HL-60 (cell line): Measurements from ENCODE around the gene LPXN.

Source experiments
- DNase-seq, 2 experiments: peaks; one replicate each; pipeline ENCODE4 v3.0.0-alpha.2; 2010 to 2020; ENCODE audit warnings: low read depth in 1 of 2, low spot score in 1 of 2
- H3K27ac ChIP-seq: fragments of 250-450 bp; sonication (Bioruptor Pico); replicated peaks from 2 replicates; pipeline ENCODE4 v1.5.1; 2020; ENCODE audit warnings: mild to moderate bottlenecking, moderate library complexity
- H3K27me3 ChIP-seq: fragments of 250-450 bp; sonication (Bioruptor Pico); 2 replicates; pipeline ENCODE4 v1.5.1; 2021; ENCODE audit warnings: mild to moderate bottlenecking, moderate library complexity; ENCODE audit not compliant: insufficient read depth, poor library complexity, severe bottlenecking
- H3K4me3 ChIP-seq: replicated peaks from 2 replicates; pipeline ENCODE4 v1.5.1; 2011; ENCODE audit warnings: mild to moderate bottlenecking, control low read depth, low read length; ENCODE audit not compliant: insufficient read depth
- CTCF ChIP-seq: IDR thresholded peaks from one replicate; pipeline ENCODE4 v1.5.1; 2011; ENCODE audit warnings: low read length, control low read depth, inconsistent platforms; ENCODE audit not compliant: insufficient read depth
- GABPA ChIP-seq: IDR thresholded peaks from 2 replicates; pipeline ENCODE4 v1.6.1; 2012; ENCODE audit warnings: low read depth
- POLR2AphosphoS5 ChIP-seq: IDR thresholded peaks from 2 replicates; pipeline ENCODE4 v1.6.1; 2012; ENCODE audit warnings: low read depth
- REST ChIP-seq: IDR thresholded peaks from 2 replicates; pipeline ENCODE4 v1.6.1; 2012; ENCODE audit warnings: low read depth; ENCODE audit not compliant: insufficient replicate concordance
- SPI1 ChIP-seq: IDR thresholded peaks from 2 replicates; pipeline ENCODE4 v1.6.1; 2012; ENCODE audit warnings: low read depth, mild to moderate bottlenecking, borderline replicate concordance

Gene LPXN

DNA sequence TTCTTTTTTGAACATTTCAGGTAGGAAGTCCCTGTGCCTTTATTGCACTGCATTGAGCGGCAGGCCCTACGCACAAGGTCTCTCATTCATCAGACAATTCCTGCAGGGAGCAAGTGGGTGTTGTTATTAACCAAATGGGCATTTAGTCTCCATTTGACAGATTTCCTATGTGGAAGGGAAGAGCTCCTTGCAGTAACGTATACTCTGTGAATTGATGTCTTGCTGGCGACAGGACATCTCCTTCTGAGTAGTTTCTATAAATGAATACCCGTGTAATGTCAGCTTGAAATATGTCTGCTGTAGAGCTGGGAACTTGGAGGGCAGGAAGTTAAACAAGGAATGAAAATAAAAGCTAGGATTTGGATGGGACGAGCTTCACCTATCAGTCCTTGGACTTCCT lies 71.4 kb downstream of the LPXN start:
- no peak for DNase-seq
- Histone ChIP-seq H3K27ac (no peak overlapping the region), H3K27me3 (no peaks in the 10 kb centered on the region), H3K4me3 (no peak overlapping the region)
- TF ChIP-seq REST (no peak), CTCF (no peak), SPI1 (no peak), POLR2AphosphoS5 (no peak), GABPA (no peak)

GRCh38 chr11:58503361-58503856 lies 72.2 kb downstream of the LPXN start:
- no peak overlapping the region for H3K4me3 ChIP-seq
- H3K27ac ChIP-seq: no peak overlapping the region
- H3K27me3 ChIP-seq: no peaks in the 10 kb centered on the region
- TF ChIP-seq CTCF: no peak
- no peak for TF ChIP-seq REST
- TF ChIP-seq POLR2AphosphoS5: no peak
- no peak for TF ChIP-seq SPI1
- TF ChIP-seq GABPA: no peak
- DNase-seq: no peak

DNA sequence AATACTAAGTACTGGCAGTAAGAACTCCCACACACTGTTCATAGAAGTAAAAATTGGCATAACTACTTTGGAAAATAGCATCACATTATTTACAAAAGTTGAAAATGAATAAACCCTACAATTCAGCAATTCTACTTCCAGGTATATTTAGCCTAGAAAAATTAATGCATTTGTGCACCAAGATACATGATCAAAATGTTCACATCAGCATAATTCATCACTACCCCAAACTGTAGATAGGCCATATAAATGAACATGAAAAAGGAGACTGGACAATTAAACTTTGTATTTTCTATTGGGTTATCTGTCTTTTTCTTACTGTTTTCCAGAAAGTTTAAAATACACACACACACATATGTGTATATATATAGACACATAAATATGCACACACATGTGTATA lies 73.7 kb downstream of the LPXN start:
- no peak overlapping the region for H3K27ac ChIP-seq
- DNase-seq: no peak
- TF ChIP-seq POLR2AphosphoS5: no peak
- H3K4me3 ChIP-seq: no peak overlapping the region
- no peaks in the 10 kb centered on the region for H3K27me3 ChIP-seq

DNA sequence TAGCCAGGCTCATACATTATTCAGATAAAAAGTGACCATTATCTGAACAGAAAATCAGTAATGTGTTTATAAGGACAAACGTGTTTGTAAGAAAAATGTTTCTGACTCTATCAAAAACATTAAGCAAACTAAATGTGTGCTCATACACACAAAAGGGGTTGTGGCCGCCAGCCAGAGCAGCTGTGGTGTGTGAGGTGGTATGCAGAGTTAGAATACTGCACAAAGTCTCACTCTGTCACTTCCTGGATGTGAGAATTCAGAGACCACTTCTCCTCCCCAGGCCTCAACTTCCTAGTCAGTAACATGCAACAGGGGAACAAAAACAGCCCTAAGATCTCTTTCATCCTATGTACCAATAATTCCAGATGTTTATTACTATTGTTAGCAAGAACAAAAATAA lies 77.2 kb downstream of the LPXN start:
- DNase-seq: peak in 1 of 2 experiments; percentile 58
- no peak overlapping the region for H3K4me3 ChIP-seq
- H3K27ac ChIP-seq: 0 out of 2 replicates have a peak overlapping the region, but pooled peaks have one; percentile 0
- TF ChIP-seq GABPA (no peak), SPI1 (peak; percentile 39; the same call in 1 of the 2 replicates)
- H3K27me3 ChIP-seq: no peaks in the 10 kb centered on the region

DNA sequence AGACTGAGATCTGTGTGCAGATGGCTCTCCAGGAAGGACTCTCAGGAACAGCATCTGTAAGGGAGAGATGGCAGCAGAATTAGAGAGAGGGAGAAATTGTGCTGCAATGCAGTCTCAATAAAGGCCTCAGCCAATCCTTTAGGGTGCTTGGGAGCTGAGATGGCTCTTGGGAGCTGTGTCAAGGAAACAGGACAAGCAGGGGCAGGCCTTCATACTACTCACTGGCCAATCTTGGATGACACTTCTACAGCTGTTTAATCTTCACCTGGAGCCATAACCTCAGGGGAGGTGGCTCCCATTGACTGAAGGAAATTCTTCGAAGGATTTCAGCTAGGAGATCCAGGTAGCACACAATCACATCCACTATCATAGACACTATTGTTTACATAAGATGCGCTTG lies 77.7 kb downstream of the LPXN start:
- 0 out of 2 replicates have a peak overlapping the region, but pooled peaks have one; percentile 0 for H3K27ac ChIP-seq
- TF ChIP-seq SPI1 (no peak), GABPA (no peak), CTCF (no peak), POLR2AphosphoS5 (no peak), REST (no peak)
- no peak for DNase-seq
- H3K27me3 ChIP-seq: no peaks in the 10 kb centered on the region
- no peak overlapping the region for H3K4me3 ChIP-seq
